GM21515 (cell line): ENCODE data around the gene SMAD7.

Experiments used
- ATAC-seq: cut with Tn5 transposase; IDR thresholded peaks from one replicate; pipeline ENCODE4 v1.9.1; 2021; ENCODE audit not compliant: unreplicated experiment

The SMAD7 gene

DNA sequence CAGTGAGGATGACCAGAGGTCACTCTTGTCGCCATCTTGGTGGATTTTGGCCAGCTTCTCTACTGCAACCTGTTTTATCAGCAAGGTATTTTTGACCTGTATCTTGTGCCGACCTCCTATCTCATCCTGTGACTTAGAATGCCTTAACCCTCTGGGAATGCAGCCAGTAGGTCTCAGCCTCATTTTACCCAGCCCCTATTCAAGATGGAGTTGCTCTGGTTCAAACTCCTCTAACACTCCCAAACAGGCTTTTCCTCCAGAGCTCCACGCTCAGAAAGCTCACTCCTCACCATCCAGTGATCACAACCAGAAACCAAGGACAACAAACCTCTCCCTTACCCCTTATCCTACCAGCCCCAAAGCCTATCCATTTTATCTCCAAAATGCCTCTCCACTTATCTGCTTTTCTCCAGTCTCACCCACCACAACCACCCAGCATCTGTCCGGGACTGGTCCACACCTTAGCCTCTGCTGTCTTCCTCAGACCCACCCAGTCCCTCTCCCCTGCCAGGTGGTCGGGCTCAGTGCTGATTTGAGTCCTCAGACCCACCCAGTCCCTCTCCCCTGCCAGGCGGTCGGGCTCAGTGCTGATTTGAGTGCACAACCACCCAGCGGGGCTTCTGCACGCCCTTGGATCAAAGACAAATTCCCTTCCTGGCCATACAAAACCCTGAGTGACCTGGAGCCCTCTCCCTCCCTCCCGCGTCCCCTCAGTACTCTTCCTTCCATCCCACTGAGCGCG, 11.7 kb upstream of the SMAD7 start:
- ATAC-seq, result no peak

DNA sequence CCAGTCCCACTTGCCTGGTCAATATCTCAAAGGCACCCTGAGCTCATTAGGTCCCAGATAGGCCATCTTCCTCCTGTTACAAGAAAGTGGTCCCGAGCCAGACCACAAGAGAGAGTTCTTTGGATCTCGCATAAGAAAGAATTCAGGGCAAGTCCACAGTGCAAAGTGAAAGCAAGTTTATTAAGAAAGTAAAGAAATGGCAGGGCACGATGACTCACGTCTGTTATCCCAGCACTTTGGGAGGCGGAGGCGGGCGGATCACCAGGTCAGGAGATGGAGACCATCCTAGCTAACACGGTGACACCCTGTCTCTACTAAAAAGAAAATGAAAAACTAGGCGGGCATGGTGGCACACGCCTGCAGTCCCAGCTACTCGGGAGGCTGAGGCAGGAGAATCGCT, 10.8 kb upstream of the SMAD7 start:
- ATAC-seq, result no peak

DNA sequence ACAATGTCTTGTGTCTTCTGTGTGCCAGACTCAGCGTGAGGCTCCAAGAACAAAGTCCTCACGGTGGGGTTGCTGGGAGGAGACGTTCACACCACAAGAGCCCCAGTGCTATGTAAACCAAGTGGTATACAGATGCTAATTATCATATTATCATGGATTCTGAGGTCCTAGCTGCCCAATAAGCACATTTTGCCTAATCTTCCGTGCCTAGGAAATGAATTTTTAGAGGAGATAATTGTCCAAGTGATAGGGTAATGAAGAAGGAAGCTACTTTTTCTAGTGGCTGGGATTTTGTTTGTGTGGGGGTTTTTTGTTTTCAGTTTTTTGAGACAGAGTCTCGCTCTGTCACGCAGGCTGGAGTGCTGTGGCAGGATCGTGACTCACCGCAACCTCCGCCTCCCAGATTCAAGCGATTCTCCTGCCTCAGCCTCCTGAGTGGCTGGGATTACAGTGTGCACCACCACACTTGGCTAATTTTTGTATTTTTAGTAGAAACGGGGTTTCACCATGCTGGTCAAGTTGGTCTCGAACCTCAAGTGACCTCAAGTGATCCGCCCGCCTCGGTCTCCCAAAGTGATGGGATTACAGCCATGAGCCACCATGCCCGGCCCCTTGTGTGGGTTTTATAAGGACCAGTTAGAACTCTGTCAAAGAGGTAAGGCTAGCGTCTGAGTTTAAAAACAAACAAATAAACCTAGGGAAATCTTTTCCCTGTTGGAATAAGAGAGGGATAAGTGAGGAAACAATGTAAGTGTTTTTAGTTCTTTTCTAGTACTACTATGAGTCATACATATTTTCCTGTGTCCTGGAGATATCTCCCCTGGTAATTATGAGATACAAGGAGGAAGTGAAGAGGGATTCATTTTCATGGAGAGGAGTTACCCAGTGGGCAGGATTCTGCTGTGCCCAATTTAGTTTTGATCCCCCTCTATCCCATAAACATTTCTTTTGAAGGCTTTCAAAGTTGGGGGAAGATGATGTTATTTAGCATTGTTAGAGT, 9.5 kb upstream of the SMAD7 start:
- no peak for ATAC-seq

DNA sequence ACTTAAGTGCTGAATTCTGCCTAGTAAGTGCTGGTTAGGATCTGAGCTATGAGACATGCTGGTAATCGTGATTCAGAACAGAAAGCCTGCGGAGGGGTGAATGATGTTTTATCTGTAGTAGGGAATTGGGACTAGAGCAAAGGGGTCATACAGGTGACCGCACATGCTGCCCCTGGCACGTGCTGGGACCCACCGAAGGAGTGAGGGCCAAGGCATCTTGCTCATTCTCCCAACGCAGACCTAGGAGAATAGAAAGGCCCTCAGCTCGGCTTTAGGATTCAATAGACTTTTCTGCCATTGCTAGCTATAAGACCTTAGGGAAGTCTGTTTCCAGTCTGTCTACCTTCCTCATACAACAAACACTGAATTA, 8.8 kb upstream of the SMAD7 start:
- no peak for ATAC-seq

DNA sequence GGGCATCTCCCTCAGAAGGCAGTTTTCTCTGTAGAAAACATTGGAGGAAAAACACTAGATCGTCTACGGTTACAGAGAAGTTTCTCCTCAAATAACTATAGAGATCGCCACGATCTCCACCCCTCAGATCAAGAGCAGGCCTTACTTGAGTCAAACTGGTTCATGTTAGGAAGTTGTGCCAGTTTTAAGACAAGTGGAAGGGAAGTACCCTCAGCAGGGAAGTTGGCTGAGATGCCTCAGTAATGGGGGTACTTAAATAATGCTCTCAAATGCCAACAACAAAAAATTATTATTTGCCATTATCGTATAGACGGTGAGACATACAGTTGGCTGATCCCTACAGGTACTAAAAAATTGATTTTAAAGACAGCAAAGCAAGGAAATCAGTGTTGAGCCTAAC, 8.2 kb upstream of the SMAD7 start:
- ATAC-seq, result no peak

DNA sequence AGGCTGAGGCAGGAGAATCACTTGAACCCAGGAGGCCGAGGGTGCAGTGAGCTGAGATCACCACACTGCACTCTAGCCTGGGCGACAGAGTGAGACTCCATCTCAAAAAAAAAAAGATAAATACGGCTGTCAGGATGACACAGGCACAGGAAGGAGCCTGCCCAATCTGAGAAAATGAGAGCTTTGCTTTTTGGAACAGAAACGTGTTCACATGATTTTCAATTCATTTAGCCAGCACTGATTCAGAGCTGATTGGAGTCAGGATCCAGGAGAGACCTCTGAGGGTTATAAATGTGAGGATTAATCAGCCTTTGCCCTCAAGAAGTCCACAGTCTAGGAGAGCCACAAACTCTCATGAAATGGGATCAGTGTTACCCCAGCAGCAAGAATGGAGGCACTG, 6.9 kb upstream of the SMAD7 start:
- ATAC-seq, result no peak

DNA sequence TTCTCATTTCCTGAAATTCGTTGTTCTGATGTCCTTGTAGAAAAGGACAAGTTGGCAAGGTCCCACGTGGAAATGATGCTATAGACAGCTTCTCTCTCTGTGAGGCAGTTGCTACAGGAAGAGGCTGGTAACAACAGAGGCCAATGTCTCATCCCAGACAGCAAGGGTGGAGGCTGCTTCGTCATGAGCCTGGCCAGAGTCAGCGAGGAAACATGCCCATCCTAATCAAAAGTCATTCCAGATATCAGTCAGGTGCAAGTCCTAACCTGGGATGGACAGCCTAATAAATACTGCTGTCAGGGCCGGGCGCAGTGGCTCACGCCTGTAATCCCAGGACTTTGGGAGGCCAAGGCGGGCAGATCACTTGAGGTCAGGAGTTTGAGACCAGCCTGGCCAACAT, 6.4 kb upstream of the SMAD7 start:
- ATAC-seq, result no peak

DNA sequence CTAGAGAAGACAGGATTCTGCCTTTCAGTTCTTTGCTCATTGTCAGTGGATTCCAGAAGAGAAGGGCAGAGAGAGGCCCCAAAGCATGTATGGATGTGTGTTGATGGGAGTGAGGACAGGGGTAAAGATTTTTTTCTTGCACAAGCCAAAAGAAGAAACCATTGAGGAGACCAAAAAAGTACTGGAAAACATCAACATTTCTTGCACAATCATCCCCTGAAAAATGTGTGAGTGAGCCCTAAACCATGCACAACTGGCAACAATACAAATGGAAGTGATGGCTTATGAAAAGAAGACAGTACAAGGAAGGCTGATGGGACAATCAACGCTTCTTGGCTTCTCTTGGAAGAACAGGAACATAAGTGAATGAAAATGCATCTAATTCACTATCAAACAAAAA, 5.6 kb upstream of the SMAD7 start:
- no peak for ATAC-seq

DNA sequence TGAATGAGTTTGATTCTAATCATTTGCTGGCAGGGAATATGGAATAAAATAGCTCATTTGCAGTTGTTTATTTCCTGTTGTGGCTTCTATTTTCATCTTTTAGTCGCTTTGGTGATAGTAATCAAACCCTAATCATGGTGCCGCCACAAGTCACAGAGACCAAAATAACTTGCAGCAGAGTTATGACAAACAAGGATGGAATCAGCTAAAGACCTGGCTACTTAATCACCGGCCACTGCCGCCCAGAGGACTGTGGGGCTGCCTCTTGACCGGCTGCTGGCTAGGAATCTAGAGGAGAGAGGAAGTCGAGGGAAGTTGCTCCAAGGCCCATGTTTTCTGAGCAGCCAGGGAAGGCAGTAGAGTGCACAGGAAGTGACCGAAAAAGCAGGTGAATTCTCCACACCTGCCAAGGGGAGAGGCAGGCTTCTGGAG, 5.1 kb upstream of the SMAD7 start:
- no peak for ATAC-seq

DNA sequence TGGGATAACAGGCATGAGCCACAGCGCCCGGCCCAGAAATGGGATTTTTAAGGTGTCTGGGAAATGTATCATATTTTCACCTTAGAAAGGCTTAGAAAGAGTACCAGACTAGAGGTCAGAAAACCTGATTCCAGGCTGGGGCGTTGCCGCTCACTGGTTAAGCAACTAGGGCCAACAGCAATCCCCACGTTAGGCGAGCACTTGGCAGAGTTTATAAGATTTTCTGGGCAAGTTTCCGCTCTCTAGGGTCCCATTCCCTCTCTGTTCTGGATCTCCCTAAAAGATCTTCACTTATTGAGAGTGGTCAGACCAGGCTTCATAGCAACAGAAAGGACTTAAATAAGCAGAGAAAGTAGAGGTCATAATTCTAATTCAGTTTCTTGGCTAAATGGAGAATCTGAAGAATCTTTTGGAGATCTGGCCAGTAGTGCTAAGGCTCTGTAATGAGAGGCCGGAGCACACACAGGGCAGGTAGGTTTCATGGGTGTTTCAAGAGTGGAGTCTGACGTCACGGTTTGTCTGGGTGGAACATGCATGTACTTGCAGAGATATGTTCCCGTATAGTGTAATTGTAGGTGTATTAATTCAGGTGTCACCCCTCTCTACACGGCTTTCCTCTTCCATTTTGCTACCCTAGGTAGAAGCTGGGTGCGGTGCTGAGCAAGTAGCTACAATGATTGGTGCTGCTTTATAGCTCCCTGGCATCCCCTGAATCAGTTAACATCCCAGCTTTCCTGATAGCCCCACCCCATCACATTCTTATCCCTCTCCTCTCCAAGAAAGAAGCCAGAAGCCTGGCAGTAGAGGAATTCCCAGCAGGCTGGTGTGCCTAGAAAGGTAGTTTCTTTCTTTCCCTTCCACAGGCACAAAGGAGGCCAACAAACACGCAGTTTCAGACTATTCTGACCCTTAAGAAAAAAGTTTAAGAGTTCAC, 4.4 kb upstream of the SMAD7 start:
- ATAC-seq, result no peak

DNA sequence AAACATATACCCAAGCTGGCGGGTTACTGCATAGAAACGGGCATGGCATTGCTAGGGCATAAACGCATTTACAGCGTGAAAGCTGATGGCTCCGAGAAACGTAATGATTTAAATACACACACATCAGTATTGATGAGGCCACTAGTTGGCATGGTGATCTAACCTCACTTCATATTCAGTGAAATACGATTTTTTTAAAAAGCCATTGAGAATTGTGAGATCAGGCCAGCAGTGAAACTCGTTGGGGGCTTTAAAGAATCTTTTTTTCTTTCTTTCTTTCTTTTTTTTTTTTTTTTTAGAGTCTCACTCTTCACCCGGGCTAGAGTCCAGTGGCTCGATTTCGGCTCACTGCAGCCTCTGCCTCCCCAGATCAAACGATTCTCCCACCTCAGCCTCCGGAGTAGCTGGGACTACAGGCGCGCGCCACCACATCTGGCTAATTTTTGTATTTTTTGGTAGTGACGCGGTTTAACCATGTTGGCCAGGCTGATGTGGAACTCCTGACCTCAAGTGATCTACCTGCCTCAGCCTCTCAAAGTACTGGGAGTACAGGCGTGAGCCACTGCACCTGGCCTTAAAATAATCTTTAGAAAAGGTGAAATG, 2.4 kb upstream of the SMAD7 start:
- ATAC-seq, result no peak

DNA sequence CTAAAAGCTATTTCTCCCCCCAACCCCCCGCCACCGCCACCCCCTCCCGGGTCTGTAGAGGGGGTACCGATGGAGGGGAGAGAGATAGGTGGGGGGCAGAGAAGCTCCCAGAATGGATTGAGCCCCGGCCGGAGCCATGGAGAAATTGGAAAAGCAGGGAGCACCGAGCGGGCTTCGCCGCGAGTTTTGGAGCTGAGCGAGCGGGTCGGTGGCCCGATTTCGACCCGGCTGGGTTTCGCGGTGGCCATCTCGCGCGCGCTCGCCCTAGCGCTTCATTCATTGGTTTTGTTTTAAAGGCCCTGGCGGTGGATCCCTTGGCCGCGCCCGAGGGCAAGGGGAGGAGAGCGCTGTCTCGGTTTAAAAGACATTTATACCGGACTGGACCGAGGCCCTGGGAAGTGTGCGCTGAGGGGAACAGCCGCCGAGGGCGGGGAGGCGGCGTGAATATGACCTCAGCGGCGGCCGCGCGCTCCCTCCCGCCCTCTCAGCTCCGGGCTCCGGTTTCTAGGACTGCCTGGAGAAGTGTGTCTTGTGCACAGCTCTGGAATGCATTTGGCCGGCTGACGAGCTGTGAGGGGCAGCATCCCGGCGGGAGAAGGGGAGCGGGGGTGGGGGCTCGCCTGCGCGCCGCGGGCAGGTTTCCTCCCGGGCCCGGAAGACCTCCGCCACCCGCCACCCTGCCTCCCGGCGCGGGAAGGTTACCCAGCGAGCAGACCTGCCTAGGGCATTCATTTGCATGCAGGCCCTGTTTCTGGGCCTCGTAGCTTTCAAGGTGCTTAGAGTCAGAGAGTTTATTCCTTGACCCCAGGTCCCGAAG, 1.7 kb upstream of the SMAD7 start:
- peak; percentile 32 for ATAC-seq

DNA sequence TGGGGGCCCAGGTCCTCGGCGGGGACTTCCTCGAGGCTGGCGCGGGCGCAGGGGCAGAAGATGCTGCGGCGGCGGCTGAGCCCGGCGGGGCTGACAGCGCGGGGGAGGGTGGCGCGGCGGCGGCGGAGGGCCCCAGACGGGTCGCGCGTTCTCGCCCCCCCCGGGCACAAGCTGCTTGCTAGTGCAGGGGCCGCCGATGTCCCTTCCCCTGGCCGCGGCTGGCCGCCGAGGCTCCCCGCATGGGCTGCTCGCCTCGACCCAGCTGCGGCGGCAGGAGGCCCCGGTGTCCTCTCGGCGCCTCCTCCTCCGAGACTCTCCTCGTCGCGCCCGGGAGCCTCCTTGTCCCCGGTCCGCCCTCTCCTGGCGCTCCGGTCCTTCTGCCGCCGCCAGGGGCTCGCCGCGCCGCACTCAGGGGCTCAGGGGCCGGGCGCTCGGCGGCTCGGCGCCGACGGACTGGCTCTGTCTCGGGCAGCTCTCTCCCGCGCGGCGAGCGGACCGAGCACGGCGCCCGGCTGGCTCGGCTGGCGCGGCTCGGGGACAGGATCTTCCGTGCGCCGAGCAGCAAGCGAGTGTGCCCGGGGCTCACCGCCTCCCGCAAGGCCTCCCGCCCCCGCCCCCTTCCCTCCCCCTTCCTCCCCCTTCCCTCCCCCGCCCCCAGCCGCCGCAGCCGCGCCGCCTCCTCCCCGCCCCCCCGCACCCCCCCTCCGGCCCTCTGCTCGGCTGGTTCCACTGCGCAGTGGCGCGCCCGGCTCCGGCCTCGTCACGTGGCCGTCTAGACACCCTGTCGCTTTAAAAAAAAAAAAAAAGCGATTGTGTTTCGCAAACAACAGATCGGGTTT, 902 bp upstream of the SMAD7 start:
- ATAC-seq, result peak; percentile 32

DNA sequence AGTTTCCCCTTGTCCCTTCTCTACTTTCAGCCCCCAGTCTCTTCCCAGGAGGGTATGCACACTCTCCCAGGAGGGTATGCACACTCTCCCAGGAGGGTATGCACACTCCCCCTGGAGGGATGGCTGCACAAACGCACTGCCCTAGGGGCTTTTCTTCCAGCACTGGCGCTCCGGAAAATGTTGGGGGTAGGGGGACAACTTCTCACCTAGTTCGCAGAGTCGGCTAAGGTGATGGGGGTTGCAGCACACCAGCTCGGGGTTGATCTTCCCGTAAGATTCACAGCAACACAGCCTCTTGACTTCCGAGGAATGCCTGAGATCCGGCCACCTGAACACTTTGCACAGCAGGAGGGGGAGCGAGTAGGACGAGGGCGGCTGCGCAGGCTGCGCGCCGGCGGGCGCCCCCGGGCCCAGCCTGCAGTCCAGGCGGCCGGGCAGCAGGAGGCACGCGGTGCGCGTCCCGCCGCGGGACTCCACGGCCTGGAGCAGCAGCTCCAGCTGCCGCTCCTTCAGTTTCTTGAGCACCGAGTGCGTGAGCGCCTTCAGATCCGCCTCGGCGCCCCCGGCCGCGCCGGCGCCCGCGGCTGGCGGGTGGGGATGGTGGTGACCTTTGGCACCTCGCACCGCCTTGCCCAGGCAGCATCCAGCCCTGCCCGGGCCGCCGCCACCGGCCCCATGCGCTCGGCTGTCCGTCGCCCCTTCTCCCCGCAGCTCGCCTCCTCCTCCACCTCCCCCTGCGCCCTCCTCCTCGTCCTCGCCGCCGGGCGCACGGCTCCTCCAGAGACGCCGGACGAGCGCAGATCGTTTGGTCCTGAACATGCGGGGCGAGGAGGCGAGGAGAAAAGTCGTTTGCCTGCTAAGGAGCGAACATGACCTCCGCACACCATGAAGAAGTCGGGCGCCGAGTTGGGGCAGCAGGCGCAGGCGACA, 894 bp downstream of the SMAD7 start:
- no peak for ATAC-seq

DNA sequence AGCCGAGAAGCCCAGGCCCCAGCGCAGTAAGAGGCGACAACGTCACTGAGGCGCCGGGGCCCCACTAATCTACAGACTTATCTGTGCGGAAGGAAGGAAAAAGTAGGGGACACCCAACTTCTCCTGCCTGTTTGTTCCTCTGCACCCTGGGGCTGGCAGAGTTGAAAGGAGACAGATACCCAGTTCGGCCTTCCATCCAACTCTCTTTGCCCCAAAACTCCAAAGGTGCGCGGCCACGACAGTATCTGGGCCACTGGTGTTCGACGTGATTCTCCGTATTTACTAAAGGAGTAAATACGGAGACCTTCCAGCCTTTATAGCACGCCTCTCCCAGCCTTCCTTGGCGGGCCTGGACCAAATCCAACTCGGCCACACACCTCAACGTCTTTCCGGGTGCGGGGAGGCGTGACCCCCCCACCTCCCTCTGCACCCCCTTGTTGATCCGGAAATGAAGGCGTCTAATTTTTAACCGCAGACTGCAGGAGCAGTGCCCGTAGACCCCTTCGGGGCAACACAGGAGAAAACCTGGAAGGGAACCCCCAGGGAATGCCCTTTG, 1.6 kb downstream of the SMAD7 start:
- no peak for ATAC-seq

DNA sequence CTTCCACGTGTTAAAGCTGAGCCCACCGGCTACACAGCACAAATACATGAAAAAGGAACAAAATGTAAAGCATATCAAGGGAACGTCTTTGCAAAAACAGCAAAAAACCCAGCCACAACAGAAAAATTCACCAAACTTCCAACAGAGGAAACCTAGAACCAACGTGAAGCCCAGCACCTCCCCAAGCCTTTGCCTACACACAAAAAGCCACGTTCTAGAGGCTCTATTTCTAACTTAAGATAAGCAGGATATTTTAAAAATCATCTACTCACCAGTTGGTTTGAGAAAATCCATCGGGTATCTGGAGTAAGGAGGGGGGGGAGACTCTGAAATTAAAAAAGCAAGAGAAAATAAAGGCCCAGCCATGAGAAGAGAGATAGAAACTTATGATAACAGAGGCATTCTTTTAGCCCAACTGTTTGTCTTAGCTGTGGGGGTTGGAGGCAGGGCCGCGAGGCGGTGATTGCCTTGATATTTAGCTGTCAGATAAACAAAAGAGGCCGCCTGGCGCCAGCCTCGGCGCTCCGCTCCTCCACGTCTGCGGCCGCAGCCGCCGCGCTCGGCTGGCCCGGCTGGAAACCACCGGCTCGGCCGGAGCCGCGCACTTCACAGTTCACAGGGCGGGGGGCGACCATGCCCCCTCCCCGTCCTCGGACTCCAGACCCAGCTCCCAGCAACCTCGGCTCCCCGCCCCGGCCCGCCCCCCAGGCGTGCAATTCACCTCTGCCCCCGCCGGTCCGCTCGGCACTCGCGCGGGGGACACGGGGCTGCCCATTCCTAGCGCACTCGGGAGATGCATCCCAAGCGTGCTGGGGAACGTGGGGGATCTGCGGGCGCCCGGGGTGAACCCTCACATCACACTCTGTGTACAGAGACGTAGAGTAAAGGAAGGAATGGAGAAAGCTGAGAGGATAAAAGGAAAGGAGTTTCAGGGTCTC, 2.4 kb downstream of the SMAD7 start:
- no peak for ATAC-seq
